Measurements from ENCODE around the gene EVL.
"Not testable (repeated sequence)": the region's sequence is repeated elsewhere in the genome, so short reads cannot be mapped to it uniquely, and the experiment has no call there.

Gene EVL

DNA sequence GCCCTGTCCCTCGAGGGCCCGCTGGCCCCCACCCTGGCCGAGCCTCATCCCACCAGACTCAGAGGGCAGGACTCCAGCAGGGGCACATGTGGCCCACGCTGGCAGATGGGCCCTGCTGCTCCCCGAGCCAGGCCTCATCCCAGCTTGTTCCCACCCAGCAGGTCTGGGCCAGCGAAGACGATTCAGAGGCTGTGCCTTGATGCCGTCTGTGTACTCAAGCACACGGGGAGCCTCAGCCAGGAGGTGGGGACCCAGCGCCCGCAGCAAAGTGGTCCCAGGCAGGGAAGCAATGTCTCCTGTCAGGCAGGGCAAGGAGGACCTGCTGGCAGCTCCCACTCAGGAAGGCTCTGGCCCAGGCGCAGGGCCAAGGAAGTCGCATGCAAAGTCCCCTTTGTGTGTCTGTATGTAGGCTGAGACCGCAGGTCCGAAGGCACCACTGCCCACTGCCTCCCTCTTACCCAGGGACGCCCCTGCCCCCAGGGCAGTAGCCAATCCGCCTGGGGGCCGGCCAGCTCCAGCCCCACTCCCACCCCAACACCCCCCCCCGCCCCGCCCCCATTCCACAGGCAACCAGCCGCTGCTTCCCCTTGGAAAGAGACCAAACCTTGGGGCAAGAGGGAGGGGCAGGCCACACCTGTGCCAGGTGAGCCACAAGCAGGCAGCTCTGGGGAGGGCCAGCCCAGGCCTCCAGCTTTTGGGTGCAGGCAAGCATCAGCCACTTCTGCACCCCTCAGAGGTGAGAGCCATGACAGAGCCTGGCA lies 84.8 kb downstream of the EVL start:
- no peak for DNase-seq

DNA sequence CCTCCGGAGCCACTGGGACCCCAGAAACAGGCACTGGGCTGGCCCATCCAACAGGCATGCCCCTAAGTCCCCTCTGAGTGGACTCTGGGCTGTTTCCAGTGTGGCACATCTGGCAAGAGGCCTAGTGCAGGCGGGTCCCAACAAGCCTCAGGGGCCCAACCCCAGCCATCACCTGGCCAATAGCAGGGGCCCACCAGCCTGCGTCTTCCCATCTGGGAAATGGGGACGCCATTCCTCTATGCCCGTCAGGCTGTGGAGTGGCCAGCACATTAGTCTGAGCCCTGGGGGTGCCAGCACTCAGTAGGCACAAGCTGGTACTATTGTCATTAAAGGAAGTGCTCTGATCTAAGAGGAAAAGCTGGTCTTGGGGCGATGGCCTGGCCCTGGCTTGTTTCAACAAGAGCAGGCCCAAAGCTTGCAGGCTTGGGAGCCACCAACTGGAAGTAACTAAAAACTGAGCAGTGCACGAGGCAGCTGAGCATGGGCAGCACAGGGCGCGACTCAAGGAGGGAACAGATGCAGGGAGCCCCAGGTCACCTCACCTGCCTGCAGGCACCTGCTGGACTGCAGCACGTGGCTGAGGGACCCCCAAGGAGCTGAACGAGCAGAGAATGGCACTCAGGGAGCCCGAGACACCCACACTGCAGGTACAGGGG lies 85.8 kb downstream of the EVL start:
- no peak for DNase-seq

GRCh38 chr14:100152091-100152490 lies 86.9 kb downstream of the EVL start:
- DNase-seq: no peak

- DNase-seq: no peak
These were observed 88.3 kb downstream of the EVL start for GRCh38 chr14:100153560-100153959.

- DNase-seq: no peak
These were observed 89.9 kb downstream of the EVL start for GRCh38 chr14:100155049-100155621.

GRCh38 chr14:100155756-100156616 lies 90.8 kb downstream of the EVL start:
- no peak for DNase-seq

GRCh38 chr14:100156776-100157175 lies 91.6 kb downstream of the EVL start:
- DNase-seq: no peak

GRCh38 chr14:100157548-100158232 lies 92.5 kb downstream of the EVL start:
- not testable (repeated sequence) for DNase-seq

DNA sequence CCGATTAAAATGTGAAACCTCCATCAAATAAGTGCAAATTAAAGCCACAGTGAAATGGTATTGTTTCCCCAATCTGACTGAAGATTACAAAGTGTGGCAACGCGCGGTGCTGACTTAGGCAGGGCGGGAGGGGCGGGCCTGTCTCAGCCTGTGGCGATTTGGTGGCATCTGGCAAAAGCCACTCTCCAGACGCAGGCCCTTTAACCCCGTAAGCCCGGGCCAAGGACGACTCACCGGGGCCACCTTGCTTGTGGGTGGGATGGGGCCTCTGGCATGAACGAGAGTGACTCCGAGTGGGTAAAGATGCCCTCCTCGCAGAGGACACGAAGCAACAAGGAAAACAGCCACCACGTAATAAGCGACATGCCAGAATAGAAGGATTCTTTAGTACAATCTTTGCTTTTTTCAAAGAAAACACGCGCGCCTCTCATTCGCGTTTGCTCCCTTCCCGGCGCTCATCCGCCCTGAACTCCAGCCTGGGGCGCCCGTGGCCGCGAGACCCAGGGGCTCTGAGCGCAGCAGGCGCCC lies 93.4 kb downstream of the EVL start:
- no peak for DNase-seq

- peak; percentile 81 for DNase-seq
These were observed 94.1 kb downstream of the EVL start, which contains the start of gene DEGS2 for GRCh38 chr14:100159094-100159864. DEGS2 (minus strand) TSS chr14:100159645; CDS start chr14:100159587, 58 bp downstream.

GRCh38 chr14:100159865-100160533 lies 94.8 kb downstream of the EVL start:
- DNase-seq: no peak

DNA sequence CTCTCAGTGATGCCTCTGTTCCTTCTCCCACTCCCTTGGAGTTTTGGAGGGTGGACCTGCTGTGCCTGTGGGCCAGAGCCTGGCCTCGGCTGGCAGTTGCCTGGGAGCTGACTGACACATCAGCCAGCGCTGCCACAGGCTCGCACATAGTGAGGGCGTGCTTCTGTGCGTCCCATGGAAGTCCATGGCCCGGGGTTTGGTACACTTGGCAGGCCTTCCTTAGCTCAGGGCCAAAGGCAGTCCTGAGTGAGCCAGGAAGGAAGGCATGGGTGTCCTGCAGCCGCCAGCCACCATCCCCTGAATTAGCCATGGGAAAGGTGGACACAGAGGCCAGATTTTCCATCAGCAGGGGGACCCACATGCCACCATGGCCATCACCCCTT lies 95.3 kb downstream of the EVL start:
- DNase-seq: no peak

DNA sequence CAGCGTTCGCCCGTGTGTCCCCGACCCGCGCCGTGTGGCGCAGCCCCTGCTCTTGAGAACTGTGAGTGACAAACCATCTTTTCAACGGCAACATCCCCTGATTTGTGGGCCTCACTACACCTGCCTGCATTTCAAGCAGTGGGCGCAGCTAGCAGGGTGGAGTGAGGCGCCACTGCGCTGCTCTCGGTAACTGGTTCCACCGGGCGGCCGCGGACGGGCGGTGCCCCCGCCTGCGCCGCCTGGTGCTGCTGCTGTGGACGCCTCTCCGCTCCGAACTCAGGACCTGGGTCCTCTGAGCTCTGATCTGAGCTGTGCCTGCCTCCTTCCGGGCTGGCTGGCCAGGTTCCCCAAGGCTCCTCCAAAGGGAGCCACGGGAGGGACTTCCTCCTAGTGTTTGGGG lies 100.2 kb downstream of the EVL start:
- DNase-seq: no peak

- no peak for DNase-seq
These were observed 100.7 kb downstream of the EVL start for GRCh38 chr14:100165831-100166440.

DNA sequence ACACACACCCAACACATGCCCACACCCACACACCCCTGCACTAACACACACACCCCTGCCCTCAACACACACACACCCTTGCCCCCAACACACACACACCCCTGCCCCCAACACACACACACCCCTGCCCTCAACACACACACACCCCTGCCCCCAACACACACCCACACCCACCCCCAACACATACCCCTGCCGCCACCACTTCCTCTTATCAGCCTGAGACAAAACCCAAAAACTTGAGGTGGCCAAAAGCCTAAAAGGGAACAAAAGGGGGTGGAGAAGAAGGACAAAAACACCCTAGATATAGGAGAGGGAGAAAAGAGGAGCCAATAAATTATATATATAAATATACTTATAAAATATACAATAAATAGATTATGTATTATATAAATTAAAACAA lies 103.3 kb downstream of the EVL start:
- no peak for DNase-seq

DNA sequence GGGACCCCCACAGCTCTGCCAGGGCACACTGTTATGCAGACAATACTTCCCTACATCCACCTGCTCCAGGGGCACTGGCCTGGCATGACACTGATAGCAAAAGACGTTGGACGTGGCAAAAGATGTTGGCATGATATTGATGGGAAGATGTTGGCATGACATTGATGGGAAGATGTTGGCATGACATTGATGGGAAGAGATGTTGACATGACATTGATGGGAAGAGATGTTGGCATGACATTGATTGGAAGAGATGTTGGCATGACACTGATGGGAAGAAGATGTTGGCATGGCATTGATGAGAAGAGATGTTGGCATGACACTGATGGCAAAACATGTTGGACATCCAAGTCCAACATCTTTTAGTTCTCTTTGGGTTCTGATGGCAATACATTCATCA lies 105.7 kb downstream of the EVL start:
- DNase-seq: no peak

DNA sequence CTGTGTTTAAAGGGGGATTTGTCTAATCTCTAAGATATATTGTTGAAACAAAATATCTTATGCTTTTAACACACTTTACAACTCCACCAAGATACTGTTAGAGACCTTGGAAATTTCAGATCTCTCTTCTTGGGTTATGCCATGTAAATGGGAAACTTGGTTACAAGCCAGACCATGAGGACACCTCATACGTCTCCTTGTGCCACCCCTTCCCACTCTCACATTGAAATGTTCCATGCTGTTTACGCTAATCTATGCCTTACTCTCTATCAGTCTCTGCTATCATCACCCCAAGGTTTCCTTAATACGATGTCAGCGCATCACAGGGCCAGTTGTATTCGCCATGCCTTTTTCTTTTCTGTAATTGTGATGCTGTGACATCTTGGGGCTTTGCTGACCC lies 107.6 kb downstream of the EVL start:
- DNase-seq: no peak

DNA sequence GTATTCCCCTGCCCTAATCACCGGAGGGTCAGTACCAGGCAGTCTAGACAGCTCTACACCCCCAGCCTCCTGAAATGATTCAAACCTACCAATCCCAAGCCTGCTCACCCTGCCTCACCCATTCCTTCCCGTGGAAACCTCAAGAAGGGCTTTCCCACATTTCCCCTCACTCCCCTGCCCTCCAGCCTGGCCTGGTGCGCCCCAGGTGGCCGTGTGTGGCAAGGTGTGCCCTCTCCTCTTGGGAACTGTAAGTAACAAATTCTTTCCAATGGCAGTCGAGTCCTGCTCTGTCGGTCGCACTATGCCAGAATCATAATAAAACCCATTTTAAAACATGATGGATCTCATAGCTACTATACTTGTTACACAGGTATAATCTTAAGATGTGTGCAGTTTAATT lies 108.1 kb downstream of the EVL start:
- DNase-seq: no peak

DNA sequence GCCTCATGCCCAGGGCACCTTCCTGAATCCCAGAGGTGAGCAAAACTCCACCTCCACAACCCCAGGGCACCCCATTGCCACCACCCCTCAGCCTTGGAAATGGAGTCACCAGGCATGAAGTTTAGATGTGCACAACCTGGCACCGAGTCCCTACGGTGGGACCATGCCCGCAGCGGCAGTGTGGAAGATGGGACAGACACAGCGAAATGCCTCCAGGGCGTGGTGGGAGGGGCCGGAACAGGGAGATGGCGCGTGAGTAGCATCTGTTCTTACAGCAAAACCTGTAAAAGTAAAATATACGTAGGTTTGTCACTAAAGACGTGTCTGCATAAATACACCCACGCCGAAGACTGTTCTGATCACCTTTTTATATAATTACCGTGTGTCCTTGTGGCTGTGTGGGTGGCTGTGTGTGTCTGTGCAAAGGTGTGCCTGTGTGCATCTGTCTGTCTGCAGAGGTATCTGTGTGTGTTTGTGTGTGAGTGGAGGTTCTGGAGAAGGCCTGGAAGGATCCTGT lies 111.6 kb downstream of the EVL start:
- DNase-seq: no peak

- DNase-seq: no peak
These were observed 113.5 kb downstream of the EVL start for GRCh38 chr14:100178691-100179090.

All from CD4-positive, alpha-beta T cell treated with Interleukin-17A for 4 hours (primary cell).